Cardiac muscle cell (in vitro differentiated cells and primary cell): Measurements from ENCODE around the gene INCENP. TPM values are rescaled to one million over a fixed set of nuclear protein-coding genes. Genes with fewer than 3 reads are reported as not detected.

Experiments used
- DNase-seq, 2 donors: peaks; one replicate each; pipeline versions ENCODE4 v3.0.0 to v3.0.0-alpha.2; 2010 to 2017; ENCODE audit warnings: low read depth in 1 of 2, low spot score in 1 of 2
- H3K27ac ChIP-seq: fragments of 200-600 bp; sonication (generic); 2 replicates; pipeline ENCODE4 v1.5.1; 2016
- H3K27me3 ChIP-seq: fragments of 200-600 bp; sonication (generic); 2 replicates; pipeline ENCODE4 v1.6.0; 2016; ENCODE audit warnings: control low read depth
- H3K36me3 ChIP-seq: fragments of 200-600 bp; sonication (generic); 2 replicates; pipeline ENCODE4 v1.5.1; 2016; ENCODE audit warnings: control low read depth
- H3K4me1 ChIP-seq: fragments of 200-600 bp; sonication (generic); 2 replicates; pipeline ENCODE4 v1.8.1; 2017; ENCODE audit warnings: low read depth, mild to moderate bottlenecking, mixed run types
- H3K4me3 ChIP-seq: fragments of 200-600 bp; sonication (generic); 2 replicates; pipeline ENCODE4 v1.5.1; 2016; ENCODE audit warnings: mild to moderate bottlenecking
- H3K9me3 ChIP-seq: fragments of 200-600 bp; sonication (generic); 2 replicates; pipeline ENCODE4 v1.5.1; 2017; ENCODE audit warnings: low read depth, mild to moderate bottlenecking, control low read depth
- polyA plus RNA-seq: library from polyadenylated mRNA; unstranded; fragments of >200 nt; fragmentation: Nextera tagmentation; extraction: Ambion mirVana; gene quantifications from 2 replicates; pipeline ENCODE4 v1.2.1, GENCODE V29; 2016
- total RNA-seq: library from RNA; depleted of rRNA; stranded (reverse); fragments of >200 nt; gene quantifications from 2 replicates; pipeline ENCODE4 v1.2.3, GENCODE V29; 2016
- TF ChIP-seq, protein P1 (sequence below): IDR thresholded peaks from 2 replicates; pipeline ENCODE4 v1.5.1; 2012; ENCODE audit warnings: low read depth, mild to moderate bottlenecking, low read length

The INCENP gene
- total and polyA plus RNA-seq, 2 experiments from 2014 or later = 1.9 to 68.7 TPM

DNA sequence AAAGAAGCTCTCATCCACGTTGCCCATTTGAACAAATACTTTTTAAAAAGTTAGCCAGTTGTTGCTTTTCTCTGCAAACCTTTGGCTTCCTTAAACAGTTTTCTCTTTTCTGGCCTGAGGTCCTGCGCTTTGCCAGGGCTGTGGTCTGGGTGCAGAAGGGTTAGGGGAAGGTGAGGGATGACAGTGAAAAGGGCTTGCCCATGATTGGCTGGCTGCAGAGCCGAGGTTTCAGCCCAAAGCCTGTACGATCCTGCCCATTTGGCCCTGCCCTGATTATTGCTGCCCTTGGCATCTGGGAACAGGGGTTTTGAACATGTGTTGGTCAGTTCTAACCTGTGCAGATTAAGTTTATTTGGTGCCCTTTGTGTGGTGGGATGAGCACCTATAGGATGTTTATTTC lies 1.5 kb downstream of the INCENP start:
- H3K27ac ChIP-seq = no peak overlapping the region
- H3K36me3 ChIP-seq = peaks cover 6% of the 10 kb centered on the region
- DNase-seq = no peak
- H3K9me3 ChIP-seq = no peaks in the 10 kb centered on the region
- no peaks in the 10 kb centered on the region for H3K4me1 ChIP-seq
- peak overlapping the region; percentile 95 for H3K4me3 ChIP-seq
- TF ChIP-seq, protein P1, sequence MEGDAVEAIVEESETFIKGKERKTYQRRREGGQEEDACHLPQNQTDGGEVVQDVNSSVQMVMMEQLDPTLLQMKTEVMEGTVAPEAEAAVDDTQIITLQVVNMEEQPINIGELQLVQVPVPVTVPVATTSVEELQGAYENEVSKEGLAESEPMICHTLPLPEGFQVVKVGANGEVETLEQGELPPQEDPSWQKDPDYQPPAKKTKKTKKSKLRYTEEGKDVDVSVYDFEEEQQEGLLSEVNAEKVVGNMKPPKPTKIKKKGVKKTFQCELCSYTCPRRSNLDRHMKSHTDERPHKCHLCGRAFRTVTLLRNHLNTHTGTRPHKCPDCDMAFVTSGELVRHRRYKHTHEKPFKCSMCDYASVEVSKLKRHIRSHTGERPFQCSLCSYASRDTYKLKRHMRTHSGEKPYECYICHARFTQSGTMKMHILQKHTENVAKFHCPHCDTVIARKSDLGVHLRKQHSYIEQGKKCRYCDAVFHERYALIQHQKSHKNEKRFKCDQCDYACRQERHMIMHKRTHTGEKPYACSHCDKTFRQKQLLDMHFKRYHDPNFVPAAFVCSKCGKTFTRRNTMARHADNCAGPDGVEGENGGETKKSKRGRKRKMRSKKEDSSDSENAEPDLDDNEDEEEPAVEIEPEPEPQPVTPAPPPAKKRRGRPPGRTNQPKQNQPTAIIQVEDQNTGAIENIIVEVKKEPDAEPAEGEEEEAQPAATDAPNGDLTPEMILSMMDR = no peak
- no peaks in the 10 kb centered on the region for H3K27me3 ChIP-seq

DNA sequence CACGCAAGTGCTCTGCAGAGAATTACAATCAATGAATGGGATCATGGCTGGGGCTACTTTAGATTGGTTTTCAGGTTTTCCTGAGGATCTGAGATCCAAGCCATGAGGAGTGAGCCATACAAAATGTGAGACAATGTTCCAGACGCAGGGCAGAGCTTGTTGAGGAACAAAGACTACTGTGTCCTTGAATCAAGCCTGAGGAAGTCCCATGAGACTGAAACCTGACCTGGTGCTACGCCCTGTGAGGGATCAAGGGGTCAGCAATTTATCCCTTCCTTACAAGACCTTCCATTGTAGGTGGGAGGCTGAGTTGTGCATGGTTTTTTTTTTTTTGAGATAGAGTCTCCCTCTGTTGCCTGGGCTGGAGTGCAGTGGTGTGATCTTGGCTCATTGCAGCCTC lies 2.1 kb downstream of the INCENP start:
- Histone ChIP-seq H3K9me3 (no peaks in the 10 kb centered on the region), H3K4me3 (no peak overlapping the region), H3K27me3 (no peaks in the 10 kb centered on the region), H3K4me1 (no peaks in the 10 kb centered on the region), H3K27ac (no peak overlapping the region), H3K36me3 (peaks cover 12% of the 10 kb centered on the region)
- no peak for DNase-seq
- TF ChIP-seq, protein P1 = no peak

DNA sequence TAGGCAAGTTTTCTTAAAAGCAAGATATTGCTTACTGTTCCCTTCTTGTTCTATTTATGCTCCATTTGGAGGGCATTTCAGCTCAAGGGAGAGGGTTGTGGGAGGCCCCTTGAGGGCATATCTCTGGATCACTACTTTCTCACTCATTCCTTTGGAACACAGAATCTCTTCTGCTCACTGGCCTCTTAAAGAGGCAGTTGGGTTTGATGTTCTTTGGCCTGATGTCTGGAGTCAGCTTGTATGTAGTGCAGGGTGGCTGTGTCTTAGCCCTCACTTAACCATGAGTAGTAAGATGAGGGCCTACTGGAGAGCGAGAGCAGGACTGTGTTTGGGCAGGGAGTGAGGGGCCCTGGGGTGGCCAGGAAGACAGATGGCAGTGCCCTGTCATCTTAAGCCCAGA lies 3.6 kb downstream of the INCENP start:
- TF ChIP-seq, protein P1 = no peak

DNA sequence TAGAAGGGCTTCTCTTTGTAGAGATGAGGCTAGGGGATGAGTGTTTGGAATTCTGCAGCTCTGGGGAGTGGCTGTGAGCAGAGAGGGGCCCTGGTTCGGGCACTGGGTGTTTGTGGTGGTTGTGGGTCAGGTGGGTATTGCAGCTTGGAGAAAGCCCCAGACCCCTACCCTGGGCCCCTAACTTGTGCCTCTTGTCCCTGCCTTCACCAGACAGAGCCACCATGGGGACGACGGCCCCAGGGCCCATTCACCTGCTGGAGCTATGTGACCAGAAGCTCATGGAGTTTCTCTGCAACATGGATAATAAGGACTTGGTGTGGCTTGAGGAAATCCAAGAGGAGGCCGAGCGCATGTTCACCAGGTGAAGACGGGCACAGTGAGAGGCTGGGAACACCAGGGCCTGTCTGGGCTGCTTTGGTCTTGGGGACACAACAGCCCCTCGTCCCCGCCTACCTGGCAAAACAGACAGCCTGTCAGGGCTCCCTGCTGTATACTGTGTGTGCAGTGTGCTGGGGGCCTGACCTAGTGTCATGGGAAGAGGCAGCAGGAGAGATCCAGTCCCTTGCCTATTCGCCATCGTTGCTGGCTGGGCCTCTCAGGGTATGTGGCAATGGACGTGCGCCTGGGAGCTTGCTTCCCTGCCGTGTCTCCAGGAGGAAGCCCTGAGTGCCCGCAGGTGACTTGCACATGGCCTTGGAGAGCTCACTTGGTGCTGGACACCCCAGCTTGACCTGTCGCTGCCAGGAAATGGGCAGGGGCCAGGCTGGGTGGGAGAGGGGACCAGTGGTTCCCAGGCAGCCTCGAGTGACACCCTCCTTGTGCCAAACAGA lies 4.3 kb downstream of the INCENP start:
- TF ChIP-seq, protein P1 = no peak

More for the DNA sequence above, 3.6 kb downstream of the INCENP start:
- H3K27me3 ChIP-seq = no peaks in the 10 kb centered on the region
- H3K9me3 ChIP-seq = no peaks in the 10 kb centered on the region
- no peak for DNase-seq
- H3K4me3 ChIP-seq = no peak overlapping the region
- no peak overlapping the region for H3K27ac ChIP-seq
- H3K4me1 ChIP-seq = no peaks in the 10 kb centered on the region
- peaks cover 15% of the 10 kb centered on the region for H3K36me3 ChIP-seq

DNA sequence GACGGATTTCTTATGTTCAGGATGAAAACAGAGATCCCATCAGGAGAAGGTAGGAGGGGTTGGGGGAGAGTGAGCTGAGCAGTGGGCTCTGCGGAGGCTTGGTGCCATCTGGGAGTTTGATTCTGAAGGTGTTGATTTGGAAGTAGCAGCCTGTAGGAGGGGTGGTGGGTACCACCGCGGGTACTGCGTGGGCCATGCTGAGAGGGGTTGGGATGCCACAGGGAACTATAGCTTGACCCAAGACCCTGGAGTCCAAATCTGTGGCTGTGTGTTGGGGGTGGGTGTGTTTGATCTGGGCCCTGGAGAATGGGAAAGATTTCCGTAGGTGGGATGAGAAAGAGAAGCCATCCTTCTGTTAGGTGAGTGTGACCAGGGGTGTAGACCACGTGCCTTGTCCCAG lies 5.0 kb downstream of the INCENP start:
- DNase-seq = no peak
- Histone ChIP-seq H3K9me3 (no peaks in the 10 kb centered on the region), H3K27ac (no peak overlapping the region), H3K4me3 (no peak overlapping the region), H3K27me3 (no peaks in the 10 kb centered on the region), H3K36me3 (peaks cover 15% of the 10 kb centered on the region), H3K4me1 (no peaks in the 10 kb centered on the region)
- TF ChIP-seq, protein P1 = no peak

More for the DNA sequence above, 4.3 kb downstream of the INCENP start:
- Histone ChIP-seq H3K27me3 (no peaks in the 10 kb centered on the region), H3K36me3 (peaks cover 15% of the 10 kb centered on the region), H3K4me3 (no peak overlapping the region), H3K4me1 (no peaks in the 10 kb centered on the region), H3K27ac (no peak overlapping the region), H3K9me3 (no peaks in the 10 kb centered on the region)
- no peak for DNase-seq
